ENCODE measurements around the gene ATP9B.

ATP9B gene

DNA sequence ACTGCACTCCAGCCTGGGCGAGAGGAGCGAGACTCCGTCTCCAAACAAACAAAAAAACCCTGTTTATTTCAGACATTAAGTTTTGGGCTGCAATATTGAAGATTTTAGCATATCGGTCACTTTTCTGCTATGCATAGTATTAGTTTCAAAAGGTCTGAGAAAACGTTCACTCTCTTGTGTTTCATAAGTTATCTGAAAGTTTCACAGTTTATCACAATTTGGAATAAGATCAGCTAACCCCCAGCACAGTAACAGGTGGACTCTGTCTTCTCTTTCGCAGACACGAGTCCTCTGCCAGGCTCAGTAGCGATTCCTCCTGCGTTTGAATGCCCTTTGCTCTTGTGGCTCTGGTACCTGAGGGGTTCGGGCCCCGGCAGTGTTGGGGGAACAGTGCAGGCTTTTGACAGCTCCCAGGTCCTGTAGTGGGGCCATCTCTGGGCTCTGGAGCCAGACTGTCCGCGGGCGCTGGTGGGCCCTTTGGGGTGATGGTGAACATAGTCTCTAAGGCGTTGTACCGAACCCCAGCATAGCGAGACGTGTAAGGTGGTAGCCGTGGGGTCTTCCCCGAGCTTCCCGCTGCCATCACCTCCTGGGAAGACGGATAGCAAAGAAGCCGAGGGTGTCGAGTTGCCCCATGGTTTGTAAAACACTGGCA lies 347.0 kb downstream of the ATP9B start:
- TF ChIP-seq, protein P1, sequence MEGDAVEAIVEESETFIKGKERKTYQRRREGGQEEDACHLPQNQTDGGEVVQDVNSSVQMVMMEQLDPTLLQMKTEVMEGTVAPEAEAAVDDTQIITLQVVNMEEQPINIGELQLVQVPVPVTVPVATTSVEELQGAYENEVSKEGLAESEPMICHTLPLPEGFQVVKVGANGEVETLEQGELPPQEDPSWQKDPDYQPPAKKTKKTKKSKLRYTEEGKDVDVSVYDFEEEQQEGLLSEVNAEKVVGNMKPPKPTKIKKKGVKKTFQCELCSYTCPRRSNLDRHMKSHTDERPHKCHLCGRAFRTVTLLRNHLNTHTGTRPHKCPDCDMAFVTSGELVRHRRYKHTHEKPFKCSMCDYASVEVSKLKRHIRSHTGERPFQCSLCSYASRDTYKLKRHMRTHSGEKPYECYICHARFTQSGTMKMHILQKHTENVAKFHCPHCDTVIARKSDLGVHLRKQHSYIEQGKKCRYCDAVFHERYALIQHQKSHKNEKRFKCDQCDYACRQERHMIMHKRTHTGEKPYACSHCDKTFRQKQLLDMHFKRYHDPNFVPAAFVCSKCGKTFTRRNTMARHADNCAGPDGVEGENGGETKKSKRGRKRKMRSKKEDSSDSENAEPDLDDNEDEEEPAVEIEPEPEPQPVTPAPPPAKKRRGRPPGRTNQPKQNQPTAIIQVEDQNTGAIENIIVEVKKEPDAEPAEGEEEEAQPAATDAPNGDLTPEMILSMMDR (IDR thresholded peaks at IDR 0.05; ENCODE audit: low read depth, low read length): no peak
- DNase-seq (ENCODE audit: extremely low read depth, low read depth): no peak

DNA sequence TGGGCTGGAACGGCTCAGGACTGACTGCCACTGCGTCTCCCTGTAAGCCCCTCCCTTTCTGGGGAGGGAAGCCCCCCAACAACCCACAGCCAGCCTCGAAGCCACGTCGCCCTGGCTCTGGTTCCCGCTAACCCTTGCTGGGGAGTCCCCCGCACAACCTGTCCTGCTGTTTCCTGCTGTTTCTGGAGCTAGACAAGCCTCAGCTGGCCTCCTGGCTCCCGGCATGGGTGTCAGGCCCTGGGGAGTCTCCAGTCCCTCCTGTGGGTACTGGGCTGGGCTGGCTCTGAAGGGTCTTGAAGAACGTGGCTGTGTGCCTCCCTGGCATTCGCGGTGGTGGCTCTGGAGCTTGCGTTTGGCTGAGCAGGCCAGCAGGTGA lies 347.5 kb downstream of the ATP9B start:
- DNase-seq (ENCODE audit: extremely low read depth, low read depth): no peak
- TF ChIP-seq, protein P1 (IDR thresholded peaks at IDR 0.05; ENCODE audit: low read depth, low read length): no peak

DNA sequence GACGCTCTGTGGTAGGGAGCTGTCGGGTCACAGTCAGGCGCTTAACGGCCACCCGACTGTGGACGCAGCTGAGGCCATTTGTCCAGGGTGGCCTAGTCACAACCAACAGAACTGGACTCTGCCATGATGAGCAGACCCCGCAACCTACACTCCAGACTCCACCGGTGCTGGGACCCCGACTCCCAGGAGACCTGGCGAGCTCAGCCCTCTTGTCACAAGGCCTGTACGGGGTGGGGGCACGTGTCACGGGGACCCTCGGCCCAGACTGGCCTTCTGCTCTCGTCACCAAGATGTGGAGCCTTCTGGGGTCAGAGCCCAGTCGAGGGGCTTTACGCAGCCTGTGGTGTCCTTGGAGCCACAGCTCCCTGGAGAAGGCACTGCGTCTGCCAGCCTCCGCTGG lies 349.0 kb downstream of the ATP9B start:
- DNase-seq (ENCODE audit: extremely low read depth, low read depth): no peak
- TF ChIP-seq, protein P1 (IDR thresholded peaks at IDR 0.05; ENCODE audit: low read depth, low read length): no peak

DNA sequence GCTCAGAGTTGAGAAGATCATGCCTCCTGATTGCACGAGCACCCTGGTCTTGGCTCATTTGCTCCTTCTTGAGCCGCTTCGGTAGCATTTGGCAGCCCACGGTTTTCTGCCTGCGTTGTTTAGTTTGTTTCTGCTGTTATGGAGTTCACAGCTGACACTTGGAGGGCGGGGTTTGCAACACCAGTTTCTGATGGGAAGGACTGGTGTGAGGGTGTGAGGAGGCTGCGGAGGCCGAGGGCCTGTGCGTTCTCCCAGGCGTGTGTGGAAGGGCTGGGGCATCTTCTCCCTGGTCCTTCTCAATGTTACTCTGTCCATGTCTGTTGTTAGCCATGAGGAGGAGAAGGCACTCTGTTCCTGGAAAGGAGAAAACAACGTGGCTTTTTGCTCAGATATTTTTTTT lies 349.4 kb downstream of the ATP9B start:
- TF ChIP-seq, protein P1 (IDR thresholded peaks at IDR 0.05; ENCODE audit: low read depth, low read length): no peak
- DNase-seq (ENCODE audit: extremely low read depth, low read depth): no peak

DNA sequence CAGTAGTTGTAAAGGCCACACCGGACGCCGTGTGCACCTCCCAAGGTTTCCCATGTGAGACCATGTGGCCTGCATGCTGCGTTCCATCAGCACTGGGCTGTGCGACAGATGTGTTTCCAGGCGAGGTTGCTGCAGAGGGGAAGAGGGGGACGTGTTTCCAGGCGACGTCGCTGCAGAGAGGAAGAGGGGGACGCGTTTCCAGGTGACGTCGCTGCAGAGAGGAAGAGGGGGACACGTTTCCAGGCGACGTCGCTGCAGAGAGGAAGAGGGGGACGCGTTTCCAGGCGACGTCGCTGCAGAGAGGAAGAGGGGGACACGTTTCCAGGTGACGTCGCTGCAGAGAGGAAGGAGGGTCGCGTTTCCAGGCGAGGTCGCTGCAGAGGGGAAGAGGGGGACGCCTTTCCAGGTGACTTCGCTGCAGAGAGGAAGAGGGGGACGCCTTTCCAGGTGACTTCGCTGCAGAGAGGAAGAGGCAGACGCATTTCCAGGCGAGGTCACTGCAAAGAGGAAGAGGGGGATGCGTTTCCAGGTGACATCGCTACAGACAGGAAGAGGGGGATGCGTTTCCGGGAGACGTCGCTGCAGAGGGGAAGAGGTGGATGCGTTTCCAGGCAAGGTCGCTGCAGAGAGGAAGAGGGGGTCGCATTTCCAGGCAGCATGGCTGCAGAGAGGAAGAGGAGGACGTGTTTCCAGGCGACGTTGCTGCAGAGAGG lies 351.0 kb downstream of the ATP9B start:
- TF ChIP-seq, protein P1 (IDR thresholded peaks at IDR 0.05; ENCODE audit: low read depth, low read length): no peak
- no peak for DNase-seq (ENCODE audit: extremely low read depth, low read depth)

DNA sequence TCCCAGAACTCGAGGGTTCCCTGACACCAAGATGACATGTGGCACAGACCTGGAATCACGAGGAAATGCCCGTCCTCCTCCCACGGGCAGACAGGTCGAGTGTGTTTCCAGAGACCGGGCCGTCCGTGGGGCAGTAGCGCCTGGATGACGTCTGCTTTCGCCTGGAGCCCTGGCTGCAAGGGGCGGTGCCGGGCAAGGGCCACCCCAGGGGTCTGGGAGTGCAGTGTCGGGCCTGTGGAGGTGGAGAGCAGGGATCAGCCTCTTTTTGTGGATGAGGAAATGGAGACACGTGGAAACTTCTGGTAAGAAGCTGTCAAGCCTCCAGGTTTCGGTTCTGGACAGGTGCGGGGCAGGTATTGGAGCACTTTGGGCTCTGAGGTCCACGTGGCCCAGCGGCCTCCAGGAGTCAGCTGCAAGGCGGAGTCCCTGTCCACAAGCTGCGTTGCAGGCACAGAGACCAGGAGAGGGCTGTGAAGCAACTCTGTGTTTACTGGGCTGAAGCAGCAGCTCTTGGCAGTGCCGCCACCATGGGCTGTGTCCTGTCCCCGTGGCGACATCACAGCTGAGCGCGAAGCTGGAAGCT lies 352.2 kb downstream of the ATP9B start:
- no peak for DNase-seq (ENCODE audit: extremely low read depth, low read depth)
- TF ChIP-seq, protein P1 (IDR thresholded peaks at IDR 0.05; ENCODE audit: low read depth, low read length): no peak
